CD4-positive, alpha-beta T cell treated with Interleukin-15 for 4 hours (primary cell): Measurements from ENCODE around the gene CELF3.

Source experiments
- DNase-seq: peaks from one replicate; pipeline ENCODE4 v3.0.0-alpha.2; 2020; ENCODE audit warnings: low spot score

The CELF3 gene

DNA sequence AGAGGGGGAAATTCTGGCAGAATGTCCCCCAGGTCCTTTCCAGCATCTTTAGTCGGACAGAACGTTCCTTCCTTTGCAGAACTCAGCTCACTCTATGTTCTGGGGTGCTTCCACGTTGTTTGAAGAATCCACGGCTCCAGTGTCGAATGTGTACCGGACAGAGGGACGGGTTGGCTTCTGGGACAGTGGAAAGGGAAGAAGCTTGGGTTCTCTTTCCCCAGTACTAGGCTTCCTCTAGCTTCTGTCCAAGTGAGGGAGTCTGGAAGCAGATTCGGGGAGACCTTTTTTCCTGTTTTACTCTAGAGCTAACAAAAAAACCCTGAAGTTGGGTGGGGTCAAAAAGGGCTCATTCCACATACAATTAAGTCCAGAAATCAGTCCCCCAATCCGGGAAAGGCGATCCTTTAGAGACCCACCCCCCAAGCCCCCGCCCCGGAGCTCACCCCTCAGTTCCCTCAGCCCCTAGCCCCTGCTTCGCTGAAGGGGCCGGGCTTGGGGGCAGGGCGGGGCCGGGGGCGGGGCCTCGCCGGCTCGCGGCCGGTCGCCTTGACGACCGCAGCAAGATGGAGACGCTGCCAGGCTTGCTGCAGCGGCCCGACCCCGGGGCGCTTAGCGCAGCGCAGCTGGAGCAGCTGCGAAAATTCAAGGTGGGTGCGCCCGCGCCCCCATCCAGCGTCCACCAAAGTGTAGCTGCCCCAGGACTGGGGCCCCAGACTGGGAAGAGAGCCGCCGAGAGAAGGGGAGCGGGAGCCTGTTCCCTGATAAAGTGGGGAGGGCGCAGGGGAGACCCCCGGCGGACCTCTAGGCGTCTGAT lies 4.6 kb upstream of the CELF3 start, which contains the start of gene RIIAD1:
TSS of gene RIIAD1 (plus strand) at position 549 of the 814 bp plus-strand sequence. CDS start at position 564, 15 bp downstream.
- peak; percentile 41 for DNase-seq

DNA sequence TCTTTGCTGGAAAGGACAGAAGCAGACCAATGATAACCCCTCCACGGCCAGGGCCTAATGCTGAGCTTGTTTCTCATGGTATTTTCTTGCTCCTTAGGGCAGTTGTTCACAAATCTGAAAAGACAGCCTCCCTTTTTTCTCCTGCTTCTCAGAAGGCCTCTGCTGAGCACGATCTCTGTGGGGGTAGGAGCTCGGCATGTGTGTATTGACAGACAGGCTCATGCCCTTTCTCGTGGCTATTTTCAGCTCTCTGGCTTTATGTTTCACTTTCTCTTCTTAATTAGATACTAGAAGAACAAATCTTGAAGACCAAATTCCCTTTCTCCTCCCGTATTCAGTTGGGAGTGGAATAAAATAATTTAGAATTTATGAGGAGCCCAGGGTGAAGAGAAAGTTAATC lies 4.0 kb upstream of the CELF3 start:
- no peak for DNase-seq

DNA sequence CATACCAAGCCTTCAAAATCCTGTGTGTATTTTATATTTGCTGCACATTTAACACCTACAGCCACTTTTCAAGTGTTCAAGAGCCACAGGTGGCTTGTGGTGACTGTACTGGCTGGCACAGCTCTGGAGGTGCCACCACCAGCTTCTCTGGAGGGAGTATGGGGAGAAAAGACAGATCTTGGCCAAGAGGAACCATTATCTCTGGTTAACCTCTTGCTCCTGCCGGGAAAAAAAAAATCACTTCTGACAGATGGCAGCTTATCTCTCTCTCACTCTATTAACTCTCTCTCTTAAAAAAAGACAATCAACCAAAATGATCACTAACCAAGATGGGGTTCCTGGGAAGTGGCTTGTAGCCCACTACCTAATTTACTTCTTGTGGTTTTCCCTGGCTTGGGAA lies 3.5 kb upstream of the CELF3 start:
- no peak for DNase-seq

DNA sequence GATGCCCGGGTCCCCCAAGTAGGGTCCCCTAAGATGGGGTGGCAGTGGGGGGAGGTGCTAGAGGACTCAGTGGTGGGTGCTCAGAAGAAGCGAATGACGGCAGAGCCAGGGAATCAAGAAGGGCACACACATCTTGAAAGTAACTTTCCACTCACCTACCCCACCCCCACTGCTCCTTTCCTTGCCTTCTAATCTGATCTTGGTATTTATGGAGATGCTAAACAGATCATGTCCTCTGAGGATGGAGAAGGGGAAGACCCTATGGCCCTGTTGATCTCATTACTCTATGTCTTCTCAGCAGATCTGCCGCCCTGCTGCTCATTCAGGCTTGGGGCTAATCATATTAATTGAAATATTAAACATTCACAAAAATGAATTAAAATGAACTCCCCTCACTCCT lies 2.1 kb upstream of the CELF3 start:
- no peak for DNase-seq

DNA sequence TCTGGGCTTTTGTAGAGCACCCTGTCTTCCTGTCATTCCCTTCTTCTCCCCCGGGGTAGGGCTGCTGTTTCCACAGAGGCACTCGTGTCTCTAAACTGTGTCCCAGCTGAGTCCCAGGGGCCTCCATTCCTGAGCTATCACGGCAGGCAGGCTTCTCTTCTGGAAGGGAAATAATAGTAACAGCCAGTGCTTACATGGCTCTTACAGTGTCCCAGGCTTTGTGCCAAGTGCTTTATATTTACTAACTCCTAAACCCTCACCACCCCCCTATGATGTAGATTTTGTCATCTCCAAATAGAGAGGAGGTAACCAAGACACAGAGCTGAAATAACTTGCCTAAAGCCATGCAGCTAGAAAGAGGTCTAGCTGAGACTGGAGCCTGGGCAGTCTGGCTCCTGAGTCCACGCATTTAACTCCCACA lies 1.4 kb upstream of the CELF3 start:
- DNase-seq = no peak

DNA sequence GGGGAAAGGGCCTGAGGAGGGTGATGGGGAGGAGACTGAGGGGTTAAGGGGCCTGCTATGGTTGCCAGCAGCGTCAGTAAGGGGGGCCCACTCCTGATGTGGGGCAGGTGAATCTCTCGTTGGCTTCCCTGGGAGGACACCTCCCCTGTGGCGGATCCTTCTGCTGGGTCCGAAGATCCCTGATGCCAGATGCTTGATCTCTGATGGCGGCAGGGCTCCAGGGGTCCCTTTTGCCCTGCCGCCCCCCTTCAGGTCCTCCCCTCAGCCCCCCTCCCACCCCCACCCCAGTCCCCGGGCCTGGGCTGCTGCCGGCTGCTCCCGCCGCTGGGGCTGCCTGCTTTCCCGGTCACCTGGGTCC lies 219 bp downstream of the CELF3 start:
- DNase-seq = no peak

DNA sequence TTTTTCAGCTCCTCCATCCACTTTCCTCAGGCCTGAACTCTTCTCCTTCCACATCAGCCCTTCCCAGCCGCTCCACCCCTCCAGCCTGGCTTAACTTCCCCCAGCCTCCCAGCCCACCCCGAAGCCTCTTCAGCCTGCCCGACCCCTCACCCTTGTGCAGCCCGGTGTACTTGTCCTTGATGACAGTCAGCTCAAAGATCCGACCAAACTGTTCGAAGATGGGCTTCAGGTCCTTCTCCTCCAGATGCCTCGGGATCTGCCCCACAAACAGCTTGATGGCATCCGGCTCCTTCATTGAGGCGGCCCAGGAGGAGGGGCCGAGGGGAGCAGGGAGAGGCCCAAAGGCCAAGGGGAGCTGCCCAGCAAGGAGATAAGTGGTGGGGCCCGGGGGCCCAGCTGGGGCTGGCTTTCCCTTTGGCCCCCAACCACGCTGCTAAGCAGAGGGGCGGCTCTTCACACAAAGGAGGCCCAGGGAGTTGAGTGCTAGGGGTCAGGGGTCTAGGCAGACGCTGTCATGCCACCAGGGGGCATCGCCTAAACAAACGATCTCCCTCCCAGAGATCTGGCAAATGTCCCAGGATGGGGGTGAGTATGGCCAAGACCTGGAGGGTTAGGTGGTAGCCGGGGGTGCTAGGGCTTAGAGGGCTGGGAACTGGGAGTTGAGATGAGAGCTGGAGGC lies 738 bp downstream of the CELF3 start:
- DNase-seq = no peak

DNA sequence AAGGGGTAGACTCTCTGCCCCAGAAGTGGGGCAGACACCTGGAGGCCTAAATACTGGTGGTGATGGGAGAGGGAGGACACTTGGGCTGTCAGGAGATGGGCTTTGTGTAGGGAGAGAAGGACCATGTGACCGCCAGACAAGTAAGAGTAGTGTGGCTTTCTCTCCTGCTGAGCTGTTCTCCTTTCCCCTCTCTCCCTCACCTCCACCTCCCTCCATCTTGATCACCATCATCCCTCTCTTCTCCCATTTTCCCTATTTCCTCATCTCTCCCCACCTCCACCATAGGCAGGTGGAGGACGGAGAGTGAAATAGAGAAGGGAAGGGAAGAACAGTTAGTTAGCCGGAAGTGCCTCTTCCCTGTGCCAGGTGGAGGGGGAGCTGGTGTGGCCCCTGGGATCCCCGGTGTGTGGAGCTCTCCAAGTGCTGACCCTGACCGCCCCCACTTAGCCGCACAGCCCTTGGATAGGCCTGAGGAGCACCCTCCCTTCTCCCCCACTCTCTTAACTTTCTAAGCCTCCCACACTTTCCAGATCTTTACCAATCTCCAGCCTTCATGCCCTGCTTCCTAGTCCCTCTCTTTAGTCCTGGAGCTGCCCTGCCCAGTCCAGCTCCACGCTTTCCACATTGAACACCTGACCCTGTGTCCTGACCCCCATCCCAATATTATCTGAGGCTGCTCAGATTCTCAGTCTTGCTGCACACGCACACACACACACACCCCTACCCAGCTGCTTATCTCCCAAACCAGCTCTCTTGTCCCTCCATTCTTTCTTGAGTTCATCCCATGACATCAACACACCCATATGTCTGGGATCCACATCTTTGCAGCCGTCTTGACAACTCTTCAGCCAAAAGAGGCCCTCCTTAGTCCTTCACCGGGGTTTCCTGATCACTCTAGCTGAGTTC lies 1.5 kb downstream of the CELF3 start:
- no peak for DNase-seq

DNA sequence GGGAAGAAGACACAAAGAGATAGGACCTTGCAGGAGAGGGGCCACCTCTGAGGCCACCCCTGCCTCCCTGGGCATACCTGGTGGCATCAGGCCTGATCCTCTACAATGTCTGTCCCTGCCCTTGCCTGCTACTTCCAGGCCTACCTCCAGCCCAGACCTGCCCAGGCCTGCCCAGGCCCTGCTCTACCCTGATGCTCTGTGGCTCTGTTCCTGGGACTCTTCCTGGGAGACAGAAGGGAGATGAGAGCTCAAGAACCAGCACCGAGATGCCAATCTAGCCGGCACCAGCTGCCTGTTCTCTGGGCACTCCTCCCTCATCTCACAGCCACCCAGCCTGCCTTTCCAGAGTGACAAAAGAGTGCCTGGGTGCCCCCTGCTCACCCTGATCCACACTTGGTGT lies 2.7 kb downstream of the CELF3 start:
- no peak for DNase-seq

DNA sequence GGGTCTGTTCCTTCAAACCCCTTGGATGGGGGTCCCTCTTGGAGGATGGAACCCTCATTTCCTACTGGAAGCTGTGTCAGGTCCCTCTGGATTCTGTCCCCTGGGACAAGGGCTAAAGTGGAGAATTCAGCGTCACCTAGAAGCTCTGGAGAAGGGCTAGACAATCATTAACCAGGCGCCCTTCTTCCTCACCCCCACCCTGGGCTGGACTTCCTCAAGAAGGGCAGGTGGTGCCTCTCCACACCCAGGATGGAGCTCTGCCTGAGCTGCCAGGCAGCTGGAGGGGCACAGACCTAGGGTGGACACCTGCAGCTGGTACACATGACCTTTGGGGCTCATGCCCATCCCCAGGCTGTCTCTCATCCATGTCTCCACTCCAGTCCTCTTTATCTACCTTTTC lies 3.6 kb downstream of the CELF3 start:
- no peak for DNase-seq

DNA sequence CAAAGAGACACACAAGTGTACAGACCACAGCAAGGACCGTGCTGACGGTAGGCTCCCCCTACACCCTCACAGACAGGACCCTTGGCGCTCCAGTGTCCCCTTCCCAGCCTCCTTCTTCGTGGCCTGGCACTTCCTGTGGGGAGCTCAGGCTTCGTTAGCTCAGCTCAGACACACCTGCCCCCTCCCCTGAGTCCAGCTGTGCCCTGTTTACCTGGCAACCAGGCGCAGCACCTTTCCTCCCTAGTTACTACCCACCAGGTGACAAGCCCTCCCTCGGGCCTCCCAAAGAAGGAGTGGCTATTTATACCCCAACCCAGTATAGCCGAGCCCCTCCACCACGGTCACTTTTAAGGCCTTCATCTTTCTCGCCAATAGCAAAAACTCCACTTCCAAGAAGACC lies 4.7 kb downstream of the CELF3 start:
- no peak for DNase-seq

DNA sequence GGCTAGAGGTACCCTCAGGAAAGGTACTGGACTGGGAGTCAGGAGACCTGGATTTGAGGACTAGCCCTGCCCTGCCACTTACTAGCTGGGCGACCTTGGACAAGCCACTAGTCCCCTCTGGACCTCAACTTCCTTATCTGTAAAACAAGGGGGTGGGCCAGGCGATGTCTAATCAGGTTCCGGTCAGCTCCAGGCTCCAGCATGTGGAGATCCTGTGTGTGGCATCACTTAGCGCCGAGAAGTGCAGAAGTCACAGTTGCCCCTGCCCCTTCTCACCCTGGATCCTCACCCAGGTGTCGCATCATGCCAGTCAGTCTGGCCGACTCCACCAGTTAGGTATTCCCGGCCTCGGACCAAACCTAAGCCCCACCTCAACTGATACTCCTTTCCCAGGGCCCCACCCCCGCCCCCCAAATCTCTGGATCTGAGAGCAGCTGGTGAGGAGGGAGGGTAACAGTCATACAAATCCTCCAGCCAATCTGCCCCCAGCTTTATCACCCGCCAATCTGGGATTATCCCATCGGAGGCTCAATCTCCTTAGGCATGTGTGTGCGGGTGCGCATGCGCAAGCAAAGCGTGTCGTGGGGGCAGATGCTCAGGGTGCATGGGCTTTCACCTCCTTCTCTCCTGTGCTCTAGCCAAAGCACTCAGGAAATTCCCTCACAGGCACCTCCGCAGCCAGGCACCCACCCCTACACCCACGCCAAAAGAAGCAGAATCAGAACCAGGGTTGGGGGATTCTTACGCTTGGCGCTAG lies 5.4 kb downstream of the CELF3 start:
- no peak for DNase-seq

DNA sequence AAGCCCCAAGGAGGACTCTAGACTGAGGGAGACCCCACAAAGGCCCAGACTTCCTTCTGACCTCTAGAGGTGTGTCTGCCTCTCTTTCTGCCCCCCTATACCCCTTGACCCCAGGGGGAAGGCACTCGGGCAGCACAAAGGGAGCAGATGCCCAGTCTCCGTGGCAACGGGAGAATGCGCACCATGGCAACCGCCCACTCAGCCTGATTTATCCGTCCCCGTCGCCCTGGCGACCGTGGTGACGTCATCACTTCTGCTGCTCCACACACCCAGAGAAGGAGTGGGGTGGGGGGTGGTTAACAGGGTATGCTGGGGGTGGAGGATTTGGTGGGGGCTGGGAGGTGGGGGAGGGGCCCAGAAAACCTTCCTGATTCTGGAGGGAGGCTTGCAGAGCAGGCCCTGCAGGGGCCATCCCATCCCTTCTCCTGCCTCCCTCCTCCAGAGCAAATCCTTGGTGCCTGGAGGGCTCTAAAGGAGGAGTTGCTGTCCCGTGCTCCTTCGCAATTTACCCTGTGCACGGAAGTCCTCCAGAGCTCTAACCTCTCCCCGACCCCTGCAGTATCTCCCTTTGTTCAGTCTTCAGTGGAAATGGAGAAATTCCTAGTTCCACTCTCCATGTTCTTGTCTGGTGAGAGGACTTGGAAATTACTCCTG lies 6.3 kb downstream of the CELF3 start:
- no peak for DNase-seq

DNA sequence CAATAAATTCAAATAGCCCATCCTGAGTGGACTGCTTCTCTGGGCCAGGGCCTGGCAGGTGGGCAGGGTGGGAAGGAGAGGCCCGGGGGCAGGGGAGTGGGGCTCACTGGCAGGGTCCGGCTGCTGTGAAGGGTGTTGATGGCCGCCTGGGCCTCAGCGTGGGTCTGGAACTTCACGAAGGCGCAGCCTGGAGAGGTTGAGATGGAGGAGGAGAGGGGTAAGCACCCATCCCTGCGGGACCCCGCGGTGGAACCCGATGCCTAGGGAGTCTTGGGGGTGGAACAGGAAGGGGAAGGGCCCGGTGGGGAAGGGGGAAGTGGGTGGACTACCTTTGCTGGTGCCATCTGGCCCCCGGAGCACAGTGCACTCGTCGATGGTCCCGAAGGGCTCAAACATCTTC lies 7.7 kb downstream of the CELF3 start:
- no peak for DNase-seq

DNA sequence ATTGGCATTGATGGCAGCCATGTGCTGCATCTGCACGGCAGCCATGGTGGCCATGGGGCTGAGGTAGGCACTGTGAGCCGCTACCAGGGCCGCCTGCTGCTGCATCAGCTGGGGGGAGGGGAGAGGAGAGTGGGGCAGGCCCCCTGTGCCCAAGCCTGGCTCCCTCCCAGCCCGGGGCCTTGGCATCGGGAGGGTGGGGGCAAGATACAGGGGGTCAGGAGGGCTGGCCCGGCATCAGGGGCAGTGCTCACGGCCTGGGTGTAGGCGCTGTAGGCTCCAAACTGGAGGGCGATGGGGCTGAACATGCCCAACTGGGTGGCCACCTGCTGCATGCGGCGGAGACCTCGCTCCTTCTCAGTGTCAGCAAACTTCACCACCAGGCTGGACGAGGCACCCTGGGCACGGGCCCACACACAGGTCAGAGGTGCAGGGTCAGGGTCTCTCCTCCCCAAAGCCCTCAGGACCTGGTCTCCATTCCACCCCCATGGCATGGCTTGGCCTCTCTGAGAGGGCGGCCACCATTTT lies 9.0 kb downstream of the CELF3 start:
- no peak for DNase-seq

DNA sequence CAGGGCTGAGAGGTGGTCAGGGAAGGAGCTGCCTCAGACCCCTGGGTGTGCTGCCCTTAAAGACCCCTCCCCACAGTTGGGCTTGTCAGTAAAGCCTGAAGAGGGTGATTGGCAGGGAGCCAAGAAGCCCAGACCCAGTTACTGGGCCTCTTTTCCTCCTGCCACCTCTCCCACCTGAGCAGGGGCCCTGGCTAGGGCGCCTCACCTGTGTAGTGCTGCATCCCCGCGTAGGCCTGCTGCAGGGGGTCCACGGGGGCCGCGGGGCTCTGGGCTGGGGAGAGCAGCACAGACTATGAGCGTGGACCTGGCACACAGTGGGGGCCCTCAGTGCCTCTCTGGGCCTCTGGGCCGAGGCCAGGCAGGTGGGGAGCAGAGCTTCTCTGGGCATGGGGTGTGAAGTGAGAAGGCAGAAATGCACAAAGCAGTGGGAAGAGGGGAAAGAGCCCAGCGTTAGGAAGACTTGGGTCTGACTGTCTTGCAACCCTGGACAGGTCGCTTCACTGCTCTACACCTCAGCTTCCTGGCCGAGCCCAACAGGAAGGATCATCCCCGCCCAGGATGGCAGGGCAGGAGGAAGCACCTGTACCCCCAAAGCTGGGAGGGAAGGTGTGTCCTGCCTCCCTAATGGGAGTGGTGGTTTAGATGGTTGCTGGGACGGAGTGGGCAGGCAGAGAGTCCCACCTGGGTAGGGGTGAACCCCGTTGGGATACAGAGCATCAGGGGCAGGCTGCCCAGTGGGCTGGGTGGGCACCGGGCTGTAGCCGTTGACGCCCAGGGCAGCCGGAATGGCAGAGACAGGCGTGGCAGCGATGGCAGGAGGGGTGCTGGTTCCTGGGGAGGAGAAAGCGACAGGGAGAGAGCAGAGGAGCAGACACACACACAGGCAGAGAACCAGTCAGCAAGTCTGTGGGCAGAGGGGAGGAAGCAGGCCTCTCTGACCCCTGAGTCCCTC lies 9.9 kb downstream of the CELF3 start:
- DNase-seq = no peak

DNA sequence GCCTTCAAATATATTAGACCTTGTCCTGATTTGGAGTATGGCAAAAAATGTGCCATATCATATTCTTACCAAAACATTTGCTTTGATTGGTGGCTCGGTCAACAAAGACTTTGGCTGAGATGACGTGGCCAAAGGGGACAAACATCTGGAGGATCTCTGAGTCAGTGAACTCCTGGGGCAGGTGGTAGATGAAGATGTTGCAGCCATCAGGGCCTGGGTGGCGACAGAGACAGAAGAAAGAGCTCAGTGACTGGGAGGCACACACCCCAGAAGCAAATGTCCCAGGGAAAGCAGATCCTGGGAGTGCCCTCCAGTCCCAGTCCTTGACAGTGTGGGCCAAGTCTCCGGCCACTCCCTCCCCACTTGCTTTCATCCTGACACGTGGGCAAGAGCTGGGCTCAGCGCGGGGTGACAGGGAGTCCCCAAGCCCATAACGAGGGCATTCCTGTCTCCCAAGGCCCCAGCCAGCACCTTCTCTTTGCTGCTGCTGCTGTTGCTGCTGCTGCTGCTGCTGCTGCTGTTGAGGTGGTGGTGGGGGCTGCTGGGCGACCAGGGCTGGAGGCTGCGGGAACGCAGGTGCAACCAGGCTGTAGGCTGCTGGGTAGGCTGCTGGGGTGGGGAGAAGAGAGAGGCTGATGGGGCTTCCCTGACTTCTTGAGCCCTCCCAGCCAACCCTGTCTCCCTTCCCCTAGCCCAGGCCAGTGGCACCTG lies 10.7 kb downstream of the CELF3 start:
- no peak for DNase-seq

DNA sequence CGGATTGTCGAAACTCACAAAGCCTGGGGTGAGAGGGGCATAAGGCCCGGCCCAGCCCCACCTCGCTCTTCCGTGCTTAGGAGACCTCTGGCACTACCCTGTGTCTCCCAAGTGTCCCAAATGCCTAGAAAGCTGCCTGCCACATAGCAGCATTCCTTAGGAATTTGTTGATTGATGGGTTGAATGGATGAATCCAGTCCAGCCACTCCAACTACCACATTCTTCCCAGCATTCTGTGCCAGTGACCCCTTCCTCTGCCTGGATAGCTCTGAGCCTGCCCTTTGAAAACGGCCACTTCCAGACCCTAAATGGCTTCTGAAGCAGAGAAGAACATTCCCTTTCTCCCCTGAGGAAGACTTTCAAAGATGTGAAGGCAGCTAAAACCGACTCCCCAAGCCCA lies 11.5 kb downstream of the CELF3 start:
- DNase-seq = no peak

DNA sequence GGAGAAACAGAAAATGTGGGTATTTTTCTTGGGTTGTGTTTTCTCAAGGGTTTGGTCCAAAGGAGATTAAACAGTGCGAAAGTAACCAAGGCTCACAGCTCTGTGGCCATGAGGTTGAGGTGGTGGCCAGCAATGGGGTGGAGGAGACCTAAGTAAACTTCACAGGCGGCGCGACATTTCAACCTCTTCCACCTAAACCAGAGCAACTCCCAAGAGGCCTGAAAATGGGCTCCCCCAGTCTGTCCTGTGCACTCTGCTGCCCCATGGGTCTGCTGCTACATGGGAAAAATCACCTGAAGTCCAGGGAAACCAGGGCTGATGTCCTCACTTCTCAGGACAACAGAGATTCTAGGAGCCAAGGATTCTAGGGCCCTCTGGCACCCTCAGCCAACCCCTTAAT lies 12.4 kb downstream of the CELF3 start:
- no peak for DNase-seq
